Mammary epithelial cell (primary cell): ENCODE measurements around the gene KRTAP10-9.

Source experiments
- CTCF ChIP-seq, 2 donors: IDR thresholded peaks in 1 of 2; conservative IDR thresholded peaks in 1 of 2; 2 replicates each; pipeline ENCODE4 v1.5.1; 2011 to 2012; ENCODE audit warnings: inconsistent platforms in 2 of 2, low read length in 2 of 2, mild to moderate bottlenecking in 2 of 2, control low read depth in 1 of 2, low read depth in 1 of 2; ENCODE audit not compliant: insufficient read depth in 1 of 2; ENCODE audit errors: extremely low read depth in 1 of 2
- EZH2 ChIP-seq: IDR thresholded peaks from 2 replicates; pipeline ENCODE4 v1.6.1; 2012; ENCODE audit warnings: low read length, inconsistent platforms, borderline replicate concordance

- TF ChIP-seq CTCF (conservative IDR thresholded peaks at IDR 0.05 in 1 of 2, IDR thresholded peaks at IDR 0.05 in 1 of 2; ENCODE audit: extremely low read depth in 1 of 2, insufficient read depth in 1 of 2, low read depth in 1 of 2, low read length in 2 of 2) (no peak), EZH2 (no peak)
Observed at GRCh38 chr21:44618504-44618903, 8.4 kb upstream of the KRTAP10-9 start.
